Activated T-cell treated with anti-CD3 and anti-CD28 coated beads, Interleukin-2, amount 50 U/mL, for 24 hours (primary cell): ENCODE measurements around the gene IGFBP2.

Experiments
- DNase-seq: peaks from one replicate; pipeline ENCODE4 v3.0.0-alpha.2; 2020
- H3K27ac Mint-ChIP-seq: 2 replicates; pipeline ENCODE4 v1.8.0; 2020; ENCODE audit warnings: mild to moderate bottlenecking, mixed read lengths
- H3K27me3 Mint-ChIP-seq: 2 replicates; pipeline ENCODE4 v1.8.0; 2020; ENCODE audit warnings: mixed read lengths
- H3K36me3 Mint-ChIP-seq: 2 replicates; pipeline ENCODE4 v1.8.0; 2020; ENCODE audit warnings: low read depth, mixed read lengths
- H3K4me1 Mint-ChIP-seq: 2 replicates; pipeline ENCODE4 v1.8.0; 2020; ENCODE audit warnings: low read depth, mixed read lengths
- H3K4me3 Mint-ChIP-seq: 2 replicates; pipeline ENCODE4 v1.8.0; 2020; ENCODE audit warnings: mild to moderate bottlenecking, moderate library complexity, mixed read lengths
- H3K9me3 Mint-ChIP-seq: 2 replicates; pipeline ENCODE4 v1.8.0; 2020; ENCODE audit warnings: mixed read lengths

Gene IGFBP2

GRCh38 chr2:216643986-216644659 is 10.9 kb downstream of the IGFBP2 start:
- peaks cover 2% of the 10 kb centered on the region for H3K4me1 Mint-ChIP-seq
- no peak for DNase-seq
- H3K27ac Mint-ChIP-seq, result no peak overlapping the region
- H3K27me3 Mint-ChIP-seq, result peaks cover 34% of the 10 kb centered on the region
- no peaks in the 10 kb centered on the region for H3K36me3 Mint-ChIP-seq
- H3K4me3 Mint-ChIP-seq, result no peak overlapping the region
- no peaks in the 10 kb centered on the region for H3K9me3 Mint-ChIP-seq

GRCh38 chr2:216644842-216645635 is 11.8 kb downstream of the IGFBP2 start:
- no peak overlapping the region for H3K4me3 Mint-ChIP-seq
- H3K4me1 Mint-ChIP-seq, result peaks cover 2% of the 10 kb centered on the region
- H3K9me3 Mint-ChIP-seq, result no peaks in the 10 kb centered on the region
- peaks cover 28% of the 10 kb centered on the region for H3K27me3 Mint-ChIP-seq
- no peak for DNase-seq
- no peaks in the 10 kb centered on the region for H3K36me3 Mint-ChIP-seq
- H3K27ac Mint-ChIP-seq, result no peak overlapping the region

DNA sequence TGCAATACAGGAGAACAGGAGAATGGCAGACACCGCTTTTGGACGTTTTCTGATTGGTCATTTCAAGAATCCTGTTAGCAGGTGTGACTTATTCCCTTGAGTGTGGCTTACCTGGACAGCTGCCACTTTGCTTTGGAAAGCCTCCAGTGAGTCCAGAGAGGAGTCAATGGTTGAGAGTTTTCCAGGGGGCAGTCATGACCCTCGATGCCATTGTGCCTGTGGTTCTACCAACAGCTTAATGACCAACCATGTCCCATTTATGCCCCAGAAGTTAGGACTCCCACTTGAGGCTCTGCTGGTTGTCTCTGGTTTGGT is 12.4 kb downstream of the IGFBP2 start:
- DNase-seq, result no peak
- H3K4me3 Mint-ChIP-seq, result no peak overlapping the region
- peaks cover 2% of the 10 kb centered on the region for H3K4me1 Mint-ChIP-seq
- H3K27me3 Mint-ChIP-seq, result peaks cover 28% of the 10 kb centered on the region
- H3K27ac Mint-ChIP-seq, result no peak overlapping the region
- no peaks in the 10 kb centered on the region for H3K36me3 Mint-ChIP-seq
- no peaks in the 10 kb centered on the region for H3K9me3 Mint-ChIP-seq

DNA sequence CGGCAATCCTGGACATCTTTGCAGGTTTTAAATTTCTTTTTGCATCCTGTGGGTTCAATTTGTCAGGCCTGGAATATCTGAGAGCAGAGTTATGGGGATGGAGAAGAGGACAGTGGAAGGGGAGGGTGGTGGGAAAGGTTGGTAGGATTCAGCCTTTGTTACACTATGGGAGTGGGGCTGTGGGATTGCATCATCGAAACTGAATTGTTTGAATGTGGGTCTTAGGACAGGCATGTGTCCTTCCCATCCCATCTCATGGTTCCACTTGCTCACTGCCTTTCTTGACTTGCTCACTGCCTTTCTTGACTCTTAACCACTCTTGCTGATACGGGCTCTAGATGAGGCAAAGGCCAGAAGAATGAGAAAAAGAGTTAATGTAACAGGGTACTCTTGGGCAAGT is 12.9 kb downstream of the IGFBP2 start:
- Mint-ChIP-seq H3K9me3 (no peaks in the 10 kb centered on the region), H3K27ac (no peak overlapping the region), H3K36me3 (no peaks in the 10 kb centered on the region), H3K27me3 (peaks cover 25% of the 10 kb centered on the region), H3K4me3 (no peak overlapping the region), H3K4me1 (peaks cover 2% of the 10 kb centered on the region)
- no peak for DNase-seq

DNA sequence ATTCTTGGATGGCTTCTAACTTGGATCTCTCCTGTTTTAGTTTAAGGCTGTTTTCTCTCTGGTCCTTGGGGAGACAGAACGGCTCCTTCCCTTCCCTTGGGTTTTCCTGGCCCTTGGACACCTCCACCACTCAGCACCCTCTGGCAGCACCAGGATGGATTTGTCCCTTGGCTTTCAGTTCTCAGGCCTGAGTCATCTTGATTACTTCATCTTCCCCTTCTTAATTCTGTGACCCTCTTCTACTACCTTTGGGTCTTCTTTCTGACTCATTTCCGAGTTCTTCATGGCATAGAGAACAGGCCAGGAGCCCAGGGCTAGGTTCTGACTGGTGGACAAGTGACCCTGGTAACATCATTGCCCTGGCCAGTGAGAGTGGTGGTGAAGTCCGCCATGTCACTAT is 14.9 kb downstream of the IGFBP2 start:
- H3K27me3 Mint-ChIP-seq, result peaks cover 17% of the 10 kb centered on the region
- no peak overlapping the region for H3K4me3 Mint-ChIP-seq
- H3K27ac Mint-ChIP-seq, result no peak overlapping the region
- no peak for DNase-seq
- H3K36me3 Mint-ChIP-seq, result no peaks in the 10 kb centered on the region
- peaks cover 2% of the 10 kb centered on the region for H3K4me1 Mint-ChIP-seq
- H3K9me3 Mint-ChIP-seq, result no peaks in the 10 kb centered on the region

GRCh38 chr2:216649574-216649973 is 16.4 kb downstream of the IGFBP2 start:
- Mint-ChIP-seq H3K4me1 (peaks cover 1% of the 10 kb centered on the region), H3K9me3 (no peaks in the 10 kb centered on the region), H3K4me3 (no peak overlapping the region), H3K36me3 (no peaks in the 10 kb centered on the region), H3K27ac (no peak overlapping the region), H3K27me3 (peaks cover 11% of the 10 kb centered on the region)
- DNase-seq, result no peak

DNA sequence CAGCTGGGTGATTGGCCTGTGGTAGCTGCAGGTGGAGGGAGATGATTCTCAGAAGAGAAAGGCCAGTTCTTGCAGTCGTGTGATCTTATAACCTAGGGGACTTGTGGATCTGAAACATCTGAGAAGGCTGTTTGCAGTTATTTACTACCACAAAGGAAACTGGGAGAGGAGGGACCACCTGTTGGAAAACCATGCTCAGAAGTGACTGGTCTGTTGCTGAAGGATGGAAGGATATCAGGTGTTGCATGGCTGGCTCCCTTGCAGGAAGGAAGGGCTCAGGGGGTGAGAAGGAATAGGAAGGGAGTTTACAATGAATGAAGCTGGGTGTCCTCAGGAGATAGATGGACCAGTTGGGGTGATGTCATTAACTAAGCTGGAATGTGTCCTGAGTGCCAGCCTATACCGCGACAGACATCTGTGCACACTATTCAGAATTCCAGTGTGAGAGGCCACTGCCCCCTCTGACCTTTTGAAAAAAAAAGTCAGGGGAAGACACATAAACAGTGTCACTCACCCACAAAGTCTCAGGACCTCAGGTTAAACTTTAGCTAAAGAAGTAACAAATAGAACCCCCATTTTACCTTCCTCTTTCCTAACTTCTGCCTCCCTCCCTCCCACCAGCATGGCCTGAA is 17.5 kb downstream of the IGFBP2 start:
- H3K27ac Mint-ChIP-seq, result no peak overlapping the region
- no peak for DNase-seq
- no peaks in the 10 kb centered on the region for H3K36me3 Mint-ChIP-seq
- no peaks in the 10 kb centered on the region for H3K4me1 Mint-ChIP-seq
- H3K27me3 Mint-ChIP-seq, result peaks cover 10% of the 10 kb centered on the region
- H3K4me3 Mint-ChIP-seq, result no peak overlapping the region
- H3K9me3 Mint-ChIP-seq, result no peaks in the 10 kb centered on the region

DNA sequence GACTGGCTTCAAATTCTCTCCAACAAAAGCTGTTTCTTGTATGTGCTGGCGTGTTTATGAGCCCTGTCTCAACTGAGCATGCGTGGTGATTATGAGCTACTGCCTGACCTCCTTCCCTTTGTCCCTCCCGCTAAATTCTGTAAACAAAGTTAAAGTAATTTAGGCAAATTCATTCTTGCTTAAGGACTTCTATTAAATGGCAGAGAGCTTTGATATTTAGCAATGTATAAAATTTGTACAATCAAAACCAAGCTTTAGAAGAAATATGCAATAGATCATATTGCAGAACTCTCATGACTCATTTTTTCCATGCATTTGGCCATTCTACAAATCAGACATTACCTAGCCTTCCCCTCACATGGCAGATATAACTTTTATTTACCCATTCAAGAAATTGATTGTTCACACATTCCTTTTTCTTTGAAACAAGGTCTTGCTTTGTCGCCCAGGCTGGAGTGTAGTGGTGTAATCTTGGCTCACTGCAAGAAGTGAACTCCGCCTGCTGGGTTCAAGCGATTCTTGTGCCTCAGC is 18.2 kb downstream of the IGFBP2 start:
- no peak for DNase-seq
- no peak overlapping the region for H3K4me3 Mint-ChIP-seq
- H3K36me3 Mint-ChIP-seq, result no peaks in the 10 kb centered on the region
- no peak overlapping the region for H3K27ac Mint-ChIP-seq
- H3K4me1 Mint-ChIP-seq, result no peaks in the 10 kb centered on the region
- H3K9me3 Mint-ChIP-seq, result no peaks in the 10 kb centered on the region
- peaks cover 6% of the 10 kb centered on the region for H3K27me3 Mint-ChIP-seq

DNA sequence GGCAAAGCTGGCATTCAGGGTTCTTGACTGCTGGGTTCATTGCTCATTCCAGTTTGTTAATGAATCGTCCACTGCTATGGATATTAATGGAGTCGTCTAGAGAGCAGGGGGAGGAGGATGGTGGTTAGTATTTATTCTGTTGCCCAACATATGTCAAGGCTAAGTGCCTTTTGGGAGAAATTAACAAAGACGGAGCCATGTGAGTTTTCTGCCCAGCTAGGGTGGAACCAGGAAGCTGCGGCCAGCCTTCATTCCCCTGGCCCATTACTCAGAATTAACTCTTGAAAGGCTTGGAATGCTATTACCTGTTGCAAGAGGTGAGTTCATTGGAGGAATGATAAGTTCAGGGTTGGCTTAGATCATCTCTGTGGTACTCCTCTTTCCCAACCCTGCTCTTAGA is 19.3 kb downstream of the IGFBP2 start:
- no peak overlapping the region for H3K4me3 Mint-ChIP-seq
- no peaks in the 10 kb centered on the region for H3K4me1 Mint-ChIP-seq
- H3K27ac Mint-ChIP-seq, result no peak overlapping the region
- peaks cover 6% of the 10 kb centered on the region for H3K27me3 Mint-ChIP-seq
- H3K9me3 Mint-ChIP-seq, result no peaks in the 10 kb centered on the region
- H3K36me3 Mint-ChIP-seq, result no peaks in the 10 kb centered on the region
- no peak for DNase-seq

DNA sequence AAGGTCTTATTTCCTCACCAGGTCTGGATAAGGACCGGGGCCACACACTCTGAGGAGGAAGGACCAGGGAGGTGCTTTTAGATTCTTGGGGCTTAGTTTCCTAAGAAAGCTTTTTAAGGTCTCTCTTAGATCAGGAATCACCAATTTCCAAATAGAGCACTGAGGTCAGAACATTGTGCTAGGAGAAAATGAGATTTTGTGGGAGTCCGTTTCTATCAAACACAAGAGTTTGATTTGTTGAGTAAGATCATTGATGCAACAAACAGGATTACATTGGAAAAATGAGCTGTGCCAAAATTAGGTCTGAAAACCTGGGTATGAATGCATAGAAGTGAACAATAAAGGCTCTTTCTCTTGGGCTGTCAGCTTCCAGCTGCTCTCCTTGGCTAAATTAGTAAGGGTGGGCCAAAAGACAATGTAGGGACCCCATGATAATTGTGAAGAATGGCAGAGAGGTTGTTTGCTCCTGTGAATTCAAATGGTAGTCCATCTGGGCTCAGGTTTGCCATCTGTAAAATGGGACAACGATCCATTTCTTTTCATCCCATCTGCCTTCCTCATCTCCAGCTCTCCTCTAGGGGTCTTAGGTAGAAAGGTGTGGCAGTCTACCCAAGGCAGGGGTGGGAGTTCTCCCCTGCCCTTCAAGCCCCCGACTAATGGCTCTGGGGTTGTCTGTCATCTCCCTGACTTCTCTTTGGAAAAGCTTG is 20.0 kb downstream of the IGFBP2 start:
- Mint-ChIP-seq H3K36me3 (no peaks in the 10 kb centered on the region), H3K4me1 (no peaks in the 10 kb centered on the region), H3K27me3 (peaks cover 6% of the 10 kb centered on the region), H3K27ac (no peak overlapping the region), H3K4me3 (no peak overlapping the region), H3K9me3 (no peaks in the 10 kb centered on the region)
- no peak for DNase-seq

GRCh38 chr2:216653931-216654365 is 20.7 kb downstream of the IGFBP2 start:
- DNase-seq, result no peak
- no peak overlapping the region for H3K4me3 Mint-ChIP-seq
- no peaks in the 10 kb centered on the region for H3K9me3 Mint-ChIP-seq
- peaks cover 6% of the 10 kb centered on the region for H3K27me3 Mint-ChIP-seq
- H3K27ac Mint-ChIP-seq, result no peak overlapping the region
- H3K36me3 Mint-ChIP-seq, result no peaks in the 10 kb centered on the region
- H3K4me1 Mint-ChIP-seq, result no peaks in the 10 kb centered on the region

- Mint-ChIP-seq H3K4me3 (no peak overlapping the region), H3K27me3 (peaks cover 6% of the 10 kb centered on the region), H3K36me3 (no peaks in the 10 kb centered on the region), H3K27ac (no peak overlapping the region), H3K9me3 (no peaks in the 10 kb centered on the region), H3K4me1 (no peaks in the 10 kb centered on the region)
- no peak for DNase-seq
Measured at GRCh38 chr2:216654528-216655052, 21.4 kb downstream of the IGFBP2 start.

DNA sequence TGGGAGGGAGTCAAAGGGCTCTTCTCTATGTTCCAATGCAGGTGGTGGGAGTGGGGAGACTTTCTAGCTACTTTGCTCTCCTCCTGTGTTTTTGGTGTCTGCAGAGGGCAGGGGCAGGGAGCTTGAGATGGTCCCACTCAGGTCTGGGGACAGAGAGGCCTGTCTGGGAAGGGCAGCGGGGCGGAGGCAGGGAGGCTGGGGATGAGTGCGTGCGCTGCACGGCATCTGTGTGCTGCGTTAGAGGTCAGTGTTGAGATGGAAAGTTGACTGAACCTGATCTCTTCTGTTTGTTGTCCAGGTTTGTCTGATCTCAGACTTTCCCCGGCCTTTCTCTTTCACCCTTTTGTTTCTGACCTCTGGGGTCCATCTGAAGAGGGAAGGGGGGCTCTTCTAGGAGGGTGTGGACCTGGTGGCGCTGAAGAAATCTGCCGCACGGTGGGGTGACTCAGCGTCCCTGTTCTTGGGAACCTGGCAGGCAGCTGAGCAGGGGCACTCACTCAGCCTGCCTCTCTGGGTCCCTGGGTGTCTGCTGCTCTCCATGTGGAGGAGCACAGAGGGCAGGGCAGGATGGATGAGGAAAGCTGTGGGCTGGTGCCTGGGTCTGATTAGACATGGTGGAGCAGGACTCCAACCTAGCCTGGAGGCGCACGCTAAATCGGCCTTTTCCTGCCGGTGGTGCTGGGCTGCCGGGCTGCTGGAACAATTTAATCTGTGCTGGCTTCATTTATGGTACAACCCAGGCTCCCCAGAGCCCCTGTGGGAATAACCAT is 24.1 kb downstream of the IGFBP2 start:
- Mint-ChIP-seq H3K36me3 (no peaks in the 10 kb centered on the region), H3K4me1 (no peaks in the 10 kb centered on the region), H3K4me3 (no peak overlapping the region), H3K27ac (no peak overlapping the region), H3K27me3 (no peaks in the 10 kb centered on the region), H3K9me3 (no peaks in the 10 kb centered on the region)
- no peak for DNase-seq

DNA sequence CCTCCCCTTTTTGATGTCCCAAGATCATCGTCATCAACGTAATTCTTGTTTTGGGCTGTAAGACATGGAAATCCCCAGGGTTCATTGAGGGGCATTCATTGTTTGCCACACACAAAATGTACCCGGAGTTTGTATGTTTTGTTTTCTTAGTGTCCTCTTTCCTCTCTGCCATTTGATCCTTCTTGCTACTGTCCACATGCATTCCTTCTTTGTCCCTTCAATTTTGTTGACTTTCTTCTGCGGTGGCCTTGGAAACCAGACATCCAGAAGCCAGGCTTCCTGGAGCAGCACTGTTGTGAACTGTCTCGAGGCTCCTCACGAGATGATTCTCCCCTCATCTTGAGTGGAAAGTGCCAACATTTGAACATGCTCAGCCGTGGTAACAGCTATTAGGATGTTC is 24.8 kb downstream of the IGFBP2 start:
- no peaks in the 10 kb centered on the region for H3K27me3 Mint-ChIP-seq
- H3K4me3 Mint-ChIP-seq, result no peak overlapping the region
- H3K9me3 Mint-ChIP-seq, result no peaks in the 10 kb centered on the region
- no peak for DNase-seq
- H3K4me1 Mint-ChIP-seq, result no peaks in the 10 kb centered on the region
- no peak overlapping the region for H3K27ac Mint-ChIP-seq
- no peaks in the 10 kb centered on the region for H3K36me3 Mint-ChIP-seq
